ENCODE data around the gene TOMM40. TPM values are rescaled to one million over a fixed set of nuclear protein-coding genes. Genes with fewer than 3 reads are reported as not detected.

Gene TOMM40
- total and polyA plus RNA-seq, 2 of the 13 experiments (the other 11 are each of a cell fraction or from before 2014, with no cell fraction given) = 72.0 to 110 TPM

DNA sequence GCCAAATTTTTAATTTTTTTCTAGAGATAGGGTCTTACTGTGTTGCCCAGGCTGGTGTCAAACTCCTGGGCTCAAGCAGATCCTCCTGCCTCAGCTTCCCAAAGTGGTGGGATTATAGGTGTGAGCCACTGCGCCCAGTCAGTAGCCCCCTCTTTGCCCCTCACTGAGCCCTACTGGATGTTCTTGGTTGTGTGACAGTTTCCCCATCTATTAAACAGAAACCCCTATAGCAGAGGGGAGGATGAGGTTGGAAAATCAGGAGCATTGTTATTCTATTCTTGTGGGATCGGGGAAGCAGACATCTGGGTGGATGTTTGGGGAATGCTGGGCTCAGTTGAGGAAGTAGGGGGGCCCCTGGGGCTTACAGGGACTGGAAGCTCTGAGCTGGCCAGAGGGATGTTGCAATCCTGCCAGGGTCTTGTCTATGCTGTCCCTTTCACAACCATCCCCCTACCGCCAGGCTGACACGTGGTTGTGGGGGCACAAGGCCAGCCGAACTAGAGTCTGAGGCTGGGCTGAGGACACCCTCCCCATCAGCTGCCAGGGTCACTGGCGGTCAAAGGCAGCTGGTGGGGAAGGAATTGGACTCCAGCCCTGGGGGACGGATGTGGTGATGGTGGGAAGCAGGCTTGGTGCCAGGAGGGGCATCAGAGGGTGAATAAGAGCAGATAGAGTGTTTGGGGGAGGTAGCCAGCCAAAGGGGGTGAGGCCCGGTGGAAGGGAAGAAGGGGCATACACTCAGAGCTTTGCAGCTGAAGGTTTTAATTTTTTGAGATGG, 34.2 kb downstream of the TOMM40 start (continued):
- TF ChIP-seq RERE (CRISPR knock-in tag; IDR thresholded peaks at IDR 0.05; ENCODE audit: low read depth) (peak; percentile 95), GPBP1L1 (CRISPR knock-in tag; IDR thresholded peaks at IDR 0.05) (no peak), PBX2 (CRISPR knock-in tag; IDR thresholded peaks at IDR 0.05) (peak; percentile 57; the same call in 1 of the 2 replicates), SMC3 (IDR thresholded peaks at IDR 0.05; ENCODE audit: low read length) (no peak), CBFB (CRISPR knock-in tag; IDR thresholded peaks at IDR 0.05) (peak; percentile 95), ZNF567 (CRISPR knock-in tag; IDR thresholded peaks at IDR 0.05; ENCODE audit: borderline replicate concordance) (no peak), ZNF296 (CRISPR knock-in tag; conservative IDR thresholded peaks at IDR 0.05) (peak; percentile 88; the same call in 1 of the 2 replicates), ZNF75D (CRISPR knock-in tag; IDR thresholded peaks at IDR 0.05; ENCODE audit: borderline replicate concordance) (no peak), NFE2L1 (CRISPR knock-in tag; IDR thresholded peaks at IDR 0.05; ENCODE audit: borderline replicate concordance) (no peak)
- TF ChIP-seq, protein P1, sequence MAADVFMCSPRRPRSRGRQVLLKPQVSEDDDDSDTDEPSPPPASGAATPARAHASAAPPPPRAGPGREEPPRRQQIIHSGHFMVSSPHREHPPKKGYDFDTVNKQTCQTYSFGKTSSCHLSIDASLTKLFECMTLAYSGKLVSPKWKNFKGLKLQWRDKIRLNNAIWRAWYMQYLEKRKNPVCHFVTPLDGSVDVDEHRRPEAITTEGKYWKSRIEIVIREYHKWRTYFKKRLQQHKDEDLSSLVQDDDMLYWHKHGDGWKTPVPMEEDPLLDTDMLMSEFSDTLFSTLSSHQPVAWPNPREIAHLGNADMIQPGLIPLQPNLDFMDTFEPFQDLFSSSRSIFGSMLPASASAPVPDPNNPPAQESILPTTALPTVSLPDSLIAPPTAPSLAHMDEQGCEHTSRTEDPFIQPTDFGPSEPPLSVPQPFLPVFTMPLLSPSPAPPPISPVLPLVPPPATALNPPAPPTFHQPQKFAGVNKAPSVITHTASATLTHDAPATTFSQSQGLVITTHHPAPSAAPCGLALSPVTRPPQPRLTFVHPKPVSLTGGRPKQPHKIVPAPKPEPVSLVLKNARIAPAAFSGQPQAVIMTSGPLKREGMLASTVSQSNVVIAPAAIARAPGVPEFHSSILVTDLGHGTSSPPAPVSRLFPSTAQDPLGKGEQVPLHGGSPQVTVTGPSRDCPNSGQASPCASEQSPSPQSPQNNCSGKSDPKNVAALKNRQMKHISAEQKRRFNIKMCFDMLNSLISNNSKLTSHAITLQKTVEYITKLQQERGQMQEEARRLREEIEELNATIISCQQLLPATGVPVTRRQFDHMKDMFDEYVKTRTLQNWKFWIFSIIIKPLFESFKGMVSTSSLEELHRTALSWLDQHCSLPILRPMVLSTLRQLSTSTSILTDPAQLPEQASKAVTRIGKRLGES (CRISPR knock-in tag; IDR thresholded peaks at IDR 0.05; ENCODE audit: borderline replicate concordance) = peak; percentile 92

Measured in HepG2 (cell line).